K562 (cell line): ENCODE data around the gene NTF4. TPM values are rescaled to one million over a fixed set of nuclear protein-coding genes. Genes with fewer than 3 reads are reported as not detected.
A peak's percentile ranks its signal among the peaks of the same experiment; 100 is the strongest.

Experiments
- ARHGAP35 ChIP-seq: fragments of 450-650 bp; IDR thresholded peaks from 2 replicates; pipeline ENCODE4 v1.6.1; 2018; ENCODE audit not compliant: partially characterized antibody
- ARID2 ChIP-seq: fragments of 450-650 bp; IDR thresholded peaks from 2 replicates; pipeline ENCODE4 v1.6.1; 2017; ENCODE audit warnings: antibody characterized with exemption, mild to moderate bottlenecking
- CC2D1A ChIP-seq: fragments of 450-650 bp; IDR thresholded peaks from 2 replicates; pipeline ENCODE4 v1.6.1; 2017; ENCODE audit warnings: mild to moderate bottlenecking
- CHCHD3 ChIP-seq: fragments of 250-450 bp; sonication (Bioruptor Pico); IDR thresholded peaks from 2 replicates; pipeline ENCODE4 v2.1.2; 2022; ENCODE audit warnings: mild to moderate bottlenecking
- HEY1 ChIP-seq: fragments of 250-450 bp; sonication (Bioruptor Pico); IDR thresholded peaks from 2 replicates; pipeline ENCODE4 v1.5.0; 2020; ENCODE audit warnings: mild to moderate bottlenecking, moderate library complexity, borderline replicate concordance
- KLF13 ChIP-seq: fragments of 450-650 bp; IDR thresholded peaks from 2 replicates; pipeline ENCODE4 v1.6.1; 2016; ENCODE audit warnings: missing genetic modification characterization, low read depth, mild to moderate bottlenecking, missing compliant biosample characterization, moderate library complexity, borderline replicate concordance
- NFIC ChIP-seq: fragments of 450-650 bp; IDR thresholded peaks from 2 replicates; pipeline ENCODE4 v1.6.1; 2017; ENCODE audit warnings: mild to moderate bottlenecking, inconsistent platforms
- POLR2B ChIP-seq: fragments of 450-650 bp; IDR thresholded peaks from 2 replicates; pipeline ENCODE4 v1.6.1; 2018; ENCODE audit warnings: low read depth; ENCODE audit not compliant: partially characterized antibody
- RBFOX2 ChIP-seq: fragments of 200-400 bp; formaldehyde crosslinking; IDR thresholded peaks from 2 replicates; pipeline ENCODE4 v1.6.1; 2017; ENCODE audit warnings: low read depth, mild to moderate bottlenecking, low read length, moderate library complexity
- RBM17 ChIP-seq: fragments of 200-400 bp; formaldehyde crosslinking; IDR thresholded peaks from 2 replicates; pipeline ENCODE4 v1.6.1; 2017; ENCODE audit warnings: low read depth, mild to moderate bottlenecking, low read length, borderline replicate concordance
- SP1 ChIP-seq: sonication (generic); formaldehyde crosslinking; IDR thresholded peaks from 2 replicates; pipeline ENCODE4 v1.8.1; 2022; ENCODE audit warnings: mild to moderate bottlenecking, missing genetic modification reagents
- SRF ChIP-seq, 2 experiments: fragments of 250-450, 450-650 bp in 1 of 2; sonication (Bioruptor Pico) in 1 of 2; sonication (generic) in 1 of 2; formaldehyde crosslinking; IDR thresholded peaks; 2 replicates each; pipeline versions ENCODE4 v1.5.0 to v1.5.1; 2020 to 2022; ENCODE audit warnings: mild to moderate bottlenecking in 1 of 2, missing genetic modification reagents in 1 of 2
- SUPT5H ChIP-seq: fragments of 450-650 bp; IDR thresholded peaks from 2 replicates; pipeline ENCODE4 v1.6.1; 2016
- U2AF2 ChIP-seq: fragments of 200-400 bp; formaldehyde crosslinking; optimal IDR thresholded peaks from 2 replicates; pipeline ENCODE3; 2017; ENCODE audit warnings: low read depth, mild to moderate bottlenecking, low read length
- polyA plus RNA-seq, 8 experiments: library from polyadenylated mRNA; depleted of rRNA in 4 of 8; stranded (reverse) in 5 of 8; unstranded in 3 of 8; fragments of >200 nt; fragmentation: Nextera tagmentation in 2 of 8; fragmentation: Illumina TruSeq in 1 of 8; extraction: Ambion mirVana in 2 of 8; extraction: Trizol in 1 of 8; gene quantifications; 2 replicates each; pipeline versions ENCODE4 v1.2.1 to v1.2.3, GENCODE V29; 2011 to 2014; ENCODE audit warnings: inconsistent platforms in 1 of 8, missing spikeins in 1 of 8
- total RNA-seq, 7 experiments: library from RNA; depleted of rRNA in 6 of 7; stranded (reverse); fragments of >200 nt in 6 of 7; fragmentation: Illumina TruSeq in 2 of 7; extraction: Trizol in 2 of 7; gene quantifications; 2 replicates each; pipeline versions ENCODE4 v1.2.1 to v1.2.3, GENCODE V29; 2011 to 2021; ENCODE audit warnings: low replicate concordance in 1 of 7
- TF ChIP-seq, protein P1 (sequence below): sonication (generic); formaldehyde crosslinking; IDR thresholded peaks from 2 replicates; pipeline ENCODE4 v1.8.1; 2023; ENCODE audit warnings: mild to moderate bottlenecking, missing genetic modification reagents
- TF ChIP-seq, protein P2 (sequence below): sonication (generic); formaldehyde crosslinking; IDR thresholded peaks from 2 replicates; pipeline ENCODE4 v1.8.0; 2022; ENCODE audit warnings: missing genetic modification reagents, mild to moderate bottlenecking, moderate library complexity, borderline replicate concordance
- TF ChIP-seq, protein P3 (sequence below), 2 experiments: fragments of 450-650 bp; formaldehyde crosslinking in 1 of 2; IDR thresholded peaks; 2 replicates each; pipeline versions ENCODE4 v1.4.0 to v1.6.1; 2014 to 2020; ENCODE audit warnings: mild to moderate bottlenecking in 2 of 2, borderline replicate concordance in 1 of 2, low read depth in 1 of 2

The NTF4 gene
- total and polyA plus RNA-seq, 9 of the 15 experiments (the other 6 are each of a cell fraction or from before 2014, with no cell fraction given): not detected

DNA sequence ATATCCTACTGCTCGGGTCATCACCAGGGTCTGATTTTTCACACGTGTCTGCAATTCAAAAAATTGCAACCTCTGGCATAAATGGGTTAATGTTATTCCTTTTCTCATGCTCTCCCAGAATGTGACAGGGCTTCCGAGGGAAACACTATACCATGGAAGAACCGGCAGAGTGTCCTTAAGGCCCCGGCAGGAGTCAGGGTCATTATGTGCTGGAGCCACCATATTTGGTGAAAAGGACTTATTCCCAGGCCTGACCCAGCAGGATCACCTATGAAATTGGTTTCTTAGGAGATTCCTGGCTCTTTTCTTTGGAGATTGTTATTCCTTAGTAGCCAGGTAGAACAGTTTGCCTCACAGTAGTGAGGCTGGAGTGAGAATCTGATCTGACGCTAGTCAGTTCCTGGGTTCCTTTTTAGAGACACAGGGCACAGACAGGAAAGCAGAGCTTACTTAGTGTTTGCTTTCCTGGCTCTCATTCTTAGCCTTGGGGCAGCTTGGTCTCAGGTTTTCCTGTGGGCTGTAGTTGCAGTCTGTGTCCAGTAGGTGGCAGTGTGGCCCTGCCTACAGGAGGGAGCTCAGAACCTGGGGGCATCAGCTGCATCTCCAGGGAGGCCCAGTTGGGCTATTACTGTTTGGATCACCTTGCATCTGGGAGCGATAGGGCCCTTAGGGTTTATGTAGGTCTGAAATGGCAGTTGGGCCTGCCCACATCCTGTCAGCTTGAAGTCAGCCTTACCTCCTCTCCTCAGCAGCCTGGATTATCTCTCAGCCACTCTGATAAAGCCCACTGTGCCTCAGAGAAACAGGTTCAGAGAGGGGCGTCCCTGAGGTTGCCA lies 33.1 kb upstream of the NTF4 start (continued):
- TF ChIP-seq SP1 (CRISPR knock-in tag) (0 out of 2 replicates have a peak, but pooled peaks have one; percentile 11), HEY1 (no peak), RBFOX2 (no peak), U2AF2 (no peak), ARHGAP35 (no peak), RBM17 (no peak), CC2D1A (peak; percentile 68), ARID2 (peak; percentile 53; the same call in 1 of the 2 replicates), KLF13 (tag) (no peak), SUPT5H (0 out of 2 replicates have a peak, but pooled peaks have one; percentile 16), SRF (CRISPR knock-in tag; IDR thresholded peaks at IDR 0.05) (peak in 1 of 2 experiments; percentile 48; a peak in 1 of 4 replicates), POLR2B (peak; percentile 10), CHCHD3 (no peak), NFIC (0 out of 2 replicates have a peak, but pooled peaks have one; percentile 3)
- TF ChIP-seq, protein P1, sequence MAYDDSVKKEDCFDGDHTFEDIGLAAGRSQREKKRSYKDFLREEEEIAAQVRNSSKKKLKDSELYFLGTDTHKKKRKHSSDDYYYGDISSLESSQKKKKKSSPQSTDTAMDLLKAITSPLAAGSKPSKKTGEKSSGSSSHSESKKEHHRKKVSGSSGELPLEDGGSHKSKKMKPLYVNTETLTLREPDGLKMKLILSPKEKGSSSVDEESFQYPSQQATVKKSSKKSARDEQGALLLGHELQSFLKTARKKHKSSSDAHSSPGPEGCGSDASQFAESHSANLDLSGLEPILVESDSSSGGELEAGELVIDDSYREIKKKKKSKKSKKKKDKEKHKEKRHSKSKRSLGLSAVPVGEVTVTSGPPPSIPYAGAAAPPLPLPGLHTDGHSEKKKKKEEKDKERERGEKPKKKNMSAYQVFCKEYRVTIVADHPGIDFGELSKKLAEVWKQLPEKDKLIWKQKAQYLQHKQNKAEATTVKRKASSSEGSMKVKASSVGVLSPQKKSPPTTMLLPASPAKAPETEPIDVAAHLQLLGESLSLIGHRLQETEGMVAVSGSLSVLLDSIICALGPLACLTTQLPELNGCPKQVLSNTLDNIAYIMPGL (CRISPR knock-in tag): no peak
- TF ChIP-seq, protein P2, sequence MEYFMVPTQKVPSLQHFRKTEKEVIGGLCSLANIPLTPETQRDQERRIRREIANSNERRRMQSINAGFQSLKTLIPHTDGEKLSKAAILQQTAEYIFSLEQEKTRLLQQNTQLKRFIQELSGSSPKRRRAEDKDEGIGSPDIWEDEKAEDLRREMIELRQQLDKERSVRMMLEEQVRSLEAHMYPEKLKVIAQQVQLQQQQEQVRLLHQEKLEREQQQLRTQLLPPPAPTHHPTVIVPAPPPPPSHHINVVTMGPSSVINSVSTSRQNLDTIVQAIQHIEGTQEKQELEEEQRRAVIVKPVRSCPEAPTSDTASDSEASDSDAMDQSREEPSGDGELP (CRISPR knock-in tag): peak; percentile 86
- TF ChIP-seq, protein P3, sequence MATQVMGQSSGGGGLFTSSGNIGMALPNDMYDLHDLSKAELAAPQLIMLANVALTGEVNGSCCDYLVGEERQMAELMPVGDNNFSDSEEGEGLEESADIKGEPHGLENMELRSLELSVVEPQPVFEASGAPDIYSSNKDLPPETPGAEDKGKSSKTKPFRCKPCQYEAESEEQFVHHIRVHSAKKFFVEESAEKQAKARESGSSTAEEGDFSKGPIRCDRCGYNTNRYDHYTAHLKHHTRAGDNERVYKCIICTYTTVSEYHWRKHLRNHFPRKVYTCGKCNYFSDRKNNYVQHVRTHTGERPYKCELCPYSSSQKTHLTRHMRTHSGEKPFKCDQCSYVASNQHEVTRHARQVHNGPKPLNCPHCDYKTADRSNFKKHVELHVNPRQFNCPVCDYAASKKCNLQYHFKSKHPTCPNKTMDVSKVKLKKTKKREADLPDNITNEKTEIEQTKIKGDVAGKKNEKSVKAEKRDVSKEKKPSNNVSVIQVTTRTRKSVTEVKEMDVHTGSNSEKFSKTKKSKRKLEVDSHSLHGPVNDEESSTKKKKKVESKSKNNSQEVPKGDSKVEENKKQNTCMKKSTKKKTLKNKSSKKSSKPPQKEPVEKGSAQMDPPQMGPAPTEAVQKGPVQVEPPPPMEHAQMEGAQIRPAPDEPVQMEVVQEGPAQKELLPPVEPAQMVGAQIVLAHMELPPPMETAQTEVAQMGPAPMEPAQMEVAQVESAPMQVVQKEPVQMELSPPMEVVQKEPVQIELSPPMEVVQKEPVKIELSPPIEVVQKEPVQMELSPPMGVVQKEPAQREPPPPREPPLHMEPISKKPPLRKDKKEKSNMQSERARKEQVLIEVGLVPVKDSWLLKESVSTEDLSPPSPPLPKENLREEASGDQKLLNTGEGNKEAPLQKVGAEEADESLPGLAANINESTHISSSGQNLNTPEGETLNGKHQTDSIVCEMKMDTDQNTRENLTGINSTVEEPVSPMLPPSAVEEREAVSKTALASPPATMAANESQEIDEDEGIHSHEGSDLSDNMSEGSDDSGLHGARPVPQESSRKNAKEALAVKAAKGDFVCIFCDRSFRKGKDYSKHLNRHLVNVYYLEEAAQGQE (IDR thresholded peaks at IDR 0.05; ENCODE audit: borderline replicate concordance): peak; percentile 83
- TF ChIP-seq, protein P3 (CRISPR knock-in tag; IDR thresholded peaks at IDR 0.05; ENCODE audit: low read depth): no peak
